Hepatocyte (in vitro differentiated cells): ENCODE results near the gene TSPYL4. TPM values are rescaled to one million over a fixed set of nuclear protein-coding genes. Genes with fewer than 3 reads are reported as not detected.

Experiments
- DNase-seq: peaks from one replicate; pipeline ENCODE4 v3.0.0-alpha.2; 2016; ENCODE audit warnings: low spot score
- H2AFZ ChIP-seq: fragments of 200-600 bp; sonication (generic); 2 replicates; pipeline ENCODE4 v1.6.0; 2016; ENCODE audit warnings: antibody characterized with exemption, mild to moderate bottlenecking
- H3K27ac ChIP-seq: fragments of 200-600 bp; sonication (generic); 2 replicates; pipeline ENCODE4 v1.5.1; 2016; ENCODE audit warnings: mild to moderate bottlenecking
- H3K27me3 ChIP-seq: fragments of 200-600 bp; sonication (generic); 2 replicates; pipeline ENCODE4 v1.6.1; 2016
- H3K36me3 ChIP-seq: fragments of 200-600 bp; sonication (generic); replicated peaks from 2 replicates; pipeline ENCODE4 v1.5.1; 2016; ENCODE audit warnings: low read depth; ENCODE audit not compliant: insufficient read depth
- H3K4me1 ChIP-seq: fragments of 200-600 bp; sonication (generic); 2 replicates; pipeline ENCODE4 v1.5.1; 2016; ENCODE audit warnings: mild to moderate bottlenecking, moderate library complexity; ENCODE audit not compliant: insufficient read depth
- H3K4me2 ChIP-seq: fragments of 200-600 bp; sonication (generic); 2 replicates; pipeline ENCODE4 v1.6.0; 2016
- H3K4me3 ChIP-seq: fragments of 200-600 bp; sonication (generic); 2 replicates; pipeline ENCODE4 v1.5.1; 2016; ENCODE audit warnings: mild to moderate bottlenecking
- H3K79me2 ChIP-seq: fragments of 200-600 bp; sonication (generic); 2 replicates; pipeline ENCODE4 v1.6.0; 2017; ENCODE audit warnings: mild to moderate bottlenecking
- H3K9me2 ChIP-seq: fragments of 200-600 bp; sonication (generic); replicated peaks from 2 replicates; pipeline ENCODE4 v1.6.0; 2017; ENCODE audit warnings: mild to moderate bottlenecking; ENCODE audit not compliant: insufficient read depth
- H3K9me3 ChIP-seq: fragments of 200-600 bp; sonication (generic); 2 replicates; pipeline ENCODE4 v1.5.1; 2016; ENCODE audit warnings: low read depth, mild to moderate bottlenecking
- H4K20me1 ChIP-seq: fragments of 200-600 bp; sonication (generic); 2 replicates; pipeline ENCODE4 v1.6.0; 2016; ENCODE audit warnings: mild to moderate bottlenecking; ENCODE audit not compliant: insufficient read depth, poor library complexity, severe bottlenecking
- CTCF ChIP-seq: fragments of 200-600 bp; sonication (generic); IDR thresholded peaks from 2 replicates; pipeline ENCODE4 v1.5.1; 2016; ENCODE audit warnings: antibody characterized with exemption, mild to moderate bottlenecking; ENCODE audit not compliant: poor library complexity
- EZH2 ChIP-seq: fragments of 200-600 bp; sonication (generic); IDR thresholded peaks from 2 replicates; pipeline ENCODE4 v1.6.1; 2016; ENCODE audit warnings: antibody characterized with exemption, mild to moderate bottlenecking, borderline replicate concordance
- EZH2phosphoT487 ChIP-seq: fragments of 200-600 bp; sonication (generic); IDR thresholded peaks from one replicate; pipeline ENCODE4 v1.6.1; 2018; ENCODE audit warnings: antibody characterized with exemption, mild to moderate bottlenecking, low read depth, moderate library complexity; ENCODE audit not compliant: unreplicated experiment, severe bottlenecking
- WGBS: methylation state at CpG from one replicate; pipeline ENCODE4 v1.1.6; 2016; ENCODE audit warnings: low lambda C conversion rate; ENCODE audit errors: missing lambda C conversion rate; 5-methylcytosine and 5-hydroxymethylcytosine counted together
- polyA plus RNA-seq: library from polyadenylated mRNA; unstranded; fragments of >200 nt; fragmentation: Nextera tagmentation; extraction: Ambion mirVana; gene quantifications from 2 replicates; pipeline ENCODE4 v1.2.1, GENCODE V29; 2016
- total RNA-seq: library from RNA; depleted of rRNA; stranded (reverse); fragments of >200 nt; gene quantifications from 2 replicates; pipeline ENCODE4 v1.2.3, GENCODE V29; 2014

Gene TSPYL4
- total and polyA plus RNA-seq, 2 experiments from 2014 or later: 11.9 to 25.3 TPM

GRCh38 chr6:116218866-116219265, 35.0 kb downstream of the TSPYL4 start:
- TF ChIP-seq EZH2: no peak
- TF ChIP-seq CTCF: no peak
- TF ChIP-seq EZH2phosphoT487: no peak
- Histone ChIP-seq H3K4me1 (no peaks in the 10 kb centered on the region), H3K9me3 (no peaks in the 10 kb centered on the region), H3K9me2 (no peaks in the 10 kb centered on the region), H3K27ac (no peak overlapping the region), H4K20me1 (no peaks in the 10 kb centered on the region), H3K4me3 (no peak overlapping the region), H3K27me3 (no peaks in the 10 kb centered on the region), H3K79me2 (no peaks in the 10 kb centered on the region), H2AFZ (no peak overlapping the region), H3K4me2 (no peak overlapping the region), H3K36me3 (no peaks in the 10 kb centered on the region)
- DNase-seq: no peak
- 91% methylated on average over 5 of the region's 5 CpGs for WGBS

GRCh38 chr6:116218172-116218633, 35.7 kb downstream of the TSPYL4 start:
- no peak overlapping the region for H3K4me3 ChIP-seq
- 60% methylated on average over 3 of the region's 3 CpGs for WGBS
- no peaks in the 10 kb centered on the region for H3K27me3 ChIP-seq
- H3K9me2 ChIP-seq: no peaks in the 10 kb centered on the region
- H3K4me1 ChIP-seq: no peaks in the 10 kb centered on the region
- H4K20me1 ChIP-seq: no peaks in the 10 kb centered on the region
- no peak overlapping the region for H2AFZ ChIP-seq
- H3K4me2 ChIP-seq: no peak overlapping the region
- DNase-seq: peak; percentile 13
- H3K79me2 ChIP-seq: no peaks in the 10 kb centered on the region
- TF ChIP-seq EZH2phosphoT487 (no peak), CTCF (peak; percentile 68), EZH2 (no peak)
- no peaks in the 10 kb centered on the region for H3K36me3 ChIP-seq
- H3K9me3 ChIP-seq: no peaks in the 10 kb centered on the region
- no peak overlapping the region for H3K27ac ChIP-seq

GRCh38 chr6:116217069-116217468, 36.8 kb downstream of the TSPYL4 start:
- 0% methylated on average over 1 of the region's 1 CpG for WGBS
- no peak overlapping the region for H3K4me2 ChIP-seq
- TF ChIP-seq CTCF (peak; percentile 51), EZH2 (no peak), EZH2phosphoT487 (no peak)

GRCh38 chr6:116215414-116215813, 38.5 kb downstream of the TSPYL4 start:
- Histone ChIP-seq H3K27me3 (no peaks in the 10 kb centered on the region), H4K20me1 (no peaks in the 10 kb centered on the region), H3K9me3 (no peaks in the 10 kb centered on the region), H3K36me3 (no peaks in the 10 kb centered on the region), H3K27ac (no peak overlapping the region), H3K79me2 (no peaks in the 10 kb centered on the region), H3K4me3 (no peak overlapping the region), H3K9me2 (no peaks in the 10 kb centered on the region), H3K4me2 (no peak overlapping the region), H2AFZ (no peak overlapping the region), H3K4me1 (no peaks in the 10 kb centered on the region)
- DNase-seq: no peak
- WGBS: 72% methylated on average over 5 of the region's 5 CpGs
- TF ChIP-seq CTCF: no peak

More at GRCh38 chr6:116217069-116217468, 36.8 kb downstream of the TSPYL4 start:
- Histone ChIP-seq H2AFZ (no peak overlapping the region), H3K9me2 (no peaks in the 10 kb centered on the region), H3K4me1 (no peaks in the 10 kb centered on the region), H4K20me1 (no peaks in the 10 kb centered on the region), H3K79me2 (no peaks in the 10 kb centered on the region), H3K27me3 (no peaks in the 10 kb centered on the region), H3K36me3 (no peaks in the 10 kb centered on the region), H3K4me3 (no peak overlapping the region), H3K27ac (no peak overlapping the region), H3K9me3 (no peaks in the 10 kb centered on the region)
- peak; percentile 52 for DNase-seq
